ENCODE data around the gene IQCN.

DNA sequence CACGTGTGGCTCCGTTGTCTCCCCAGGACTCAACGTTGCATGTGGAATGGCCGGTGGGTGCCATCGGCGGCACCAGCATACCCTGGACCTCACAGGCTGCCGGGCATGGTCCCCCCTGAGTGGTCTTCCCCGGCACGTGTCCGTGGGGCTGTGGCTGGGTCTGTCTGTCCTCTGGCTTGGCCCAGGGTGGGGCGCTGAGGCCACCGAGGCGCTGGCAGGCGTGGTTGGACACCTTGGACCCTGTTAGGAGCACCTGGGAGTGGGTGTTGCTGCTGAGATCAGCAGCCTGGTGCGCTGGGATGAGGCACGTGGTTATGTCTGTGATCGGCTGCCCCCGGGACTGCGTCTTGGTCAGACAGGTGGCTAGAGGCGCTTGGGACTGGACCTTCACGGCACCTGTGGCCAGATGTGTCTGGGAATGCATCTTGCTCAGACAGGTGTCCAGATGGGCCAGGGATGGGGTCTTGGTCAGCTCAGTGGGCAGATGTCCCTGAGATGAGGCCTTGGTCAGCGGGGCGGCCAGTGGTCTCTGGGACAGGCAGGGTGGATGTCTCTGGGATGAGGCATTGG is 9.2 kb downstream of the IQCN start:
- no peak for TF ChIP-seq POLR2A (IDR thresholded peaks at IDR 0.05; ENCODE audit: low read depth, low read length)
- TF ChIP-seq POLR2AphosphoS5 (IDR thresholded peaks at IDR 0.05; ENCODE audit: low read depth, low read length) = no peak
- no peak for TF ChIP-seq TAF1 (IDR thresholded peaks at IDR 0.05; ENCODE audit: borderline replicate concordance, low read depth, low read length)

Data from GM12892 (cell line).